Bone marrow (tissue), 2 donors: ENCODE results near the gene PALLD.

ENCODE experiments used
- DNase-seq, 2 donors: peaks; one replicate each; lab custom pipeline; 2025; lab: John Stamatoyannopoulos, UW

The PALLD gene

GRCh38 chr4:168647646-168648375 is 151.0 kb downstream of the PALLD start:
- DNase-seq = no peak

GRCh38 chr4:168648494-168648893 is 151.6 kb downstream of the PALLD start:
- no peak for DNase-seq

GRCh38 chr4:168648929-168649328 is 152.1 kb downstream of the PALLD start:
- no peak for DNase-seq

GRCh38 chr4:168651374-168651773 is 154.5 kb downstream of the PALLD start:
- DNase-seq = no peak

- DNase-seq = no peak
These were observed 155.0 kb downstream of the PALLD start for GRCh38 chr4:168651864-168652263.

- DNase-seq = no peak
These were observed 155.9 kb downstream of the PALLD start for GRCh38 chr4:168652755-168653154.

- DNase-seq = no peak
These were observed 157.4 kb downstream of the PALLD start for GRCh38 chr4:168654104-168654847.

- DNase-seq = no peak
These were observed 158.0 kb downstream of the PALLD start for GRCh38 chr4:168654848-168655174.

GRCh38 chr4:168655182-168655581 is 158.3 kb downstream of the PALLD start:
- DNase-seq = no peak

GRCh38 chr4:168656055-168656660 is 159.3 kb downstream of the PALLD start:
- no peak for DNase-seq

GRCh38 chr4:168656946-168657473 is 160.2 kb downstream of the PALLD start:
- no peak for DNase-seq

GRCh38 chr4:168658751-168659150 is 161.9 kb downstream of the PALLD start:
- DNase-seq = no peak

- no peak for DNase-seq
These were observed 163.1 kb downstream of the PALLD start for GRCh38 chr4:168659741-168660465.

GRCh38 chr4:168662297-168662984 is 165.6 kb downstream of the PALLD start:
- DNase-seq = no peak

- no peak for DNase-seq
These were observed 167.5 kb downstream of the PALLD start for GRCh38 chr4:168664242-168664891.

- DNase-seq = no peak
These were observed 169.7 kb downstream of the PALLD start for GRCh38 chr4:168666531-168666930.

GRCh38 chr4:168667376-168667775 is 170.5 kb downstream of the PALLD start:
- DNase-seq = no peak

GRCh38 chr4:168667921-168668320 is 171.1 kb downstream of the PALLD start:
- no peak for DNase-seq

- no peak for DNase-seq
These were observed 176.6 kb downstream of the PALLD start for GRCh38 chr4:168673476-168673875.

GRCh38 chr4:168674077-168674747 is 177.4 kb downstream of the PALLD start:
- no peak for DNase-seq

GRCh38 chr4:168674866-168675265 is 178.0 kb downstream of the PALLD start:
- no peak for DNase-seq
